Dendritic cell treated with granulocyte-macrophage colony-stimulating factor and Interleukin-4, amounts not matched to agents 40 ng/mL and 50 ng/mL, for 4 days (primary cell): ENCODE measurements around the gene EXOC3.
"Not testable (repeated sequence)": the region's sequence is repeated elsewhere in the genome, so short reads cannot be mapped to it uniquely, and the experiment has no call there.

Source experiments
- H3K27ac Mint-ChIP-seq: one replicate; pipeline ENCODE4 v1.8.0; 2022; ENCODE audit warnings: mild to moderate bottlenecking, mixed read lengths
- H3K27me3 Mint-ChIP-seq: one replicate; pipeline ENCODE4 v1.8.0; 2022; ENCODE audit warnings: mild to moderate bottlenecking, mixed read lengths
- H3K36me3 Mint-ChIP-seq: one replicate; pipeline ENCODE4 v1.8.0; 2022; ENCODE audit warnings: low read depth, mixed read lengths
- H3K4me1 Mint-ChIP-seq: one replicate; pipeline ENCODE4 v1.8.0; 2022; ENCODE audit warnings: low read depth, mixed read lengths
- H3K4me3 Mint-ChIP-seq: one replicate; pipeline ENCODE4 v1.8.0; 2022; ENCODE audit warnings: mild to moderate bottlenecking, moderate library complexity, mixed read lengths
- H3K9me3 Mint-ChIP-seq: one replicate; pipeline ENCODE4 v1.8.0; 2022; ENCODE audit warnings: mixed read lengths
- intact Hi-C: fragments of 100-400 bp; cut with micrococcal nuclease; formaldehyde crosslinking; loops from one replicate; pipeline ENCODE4 v1.15.0; 2022

EXOC3 gene

GRCh38 chr5:497090-497700, 54.2 kb downstream of the EXOC3 start:
- intact Hi-C loops = no loop called here
- Mint-ChIP-seq H3K27me3 (peaks cover 90% of the 10 kb centered on the region), H3K36me3 (no peaks in the 10 kb centered on the region), H3K4me3 (no peak overlapping the region), H3K4me1 (no peaks in the 10 kb centered on the region), H3K27ac (no peak overlapping the region), H3K9me3 (no peaks in the 10 kb centered on the region)

DNA sequence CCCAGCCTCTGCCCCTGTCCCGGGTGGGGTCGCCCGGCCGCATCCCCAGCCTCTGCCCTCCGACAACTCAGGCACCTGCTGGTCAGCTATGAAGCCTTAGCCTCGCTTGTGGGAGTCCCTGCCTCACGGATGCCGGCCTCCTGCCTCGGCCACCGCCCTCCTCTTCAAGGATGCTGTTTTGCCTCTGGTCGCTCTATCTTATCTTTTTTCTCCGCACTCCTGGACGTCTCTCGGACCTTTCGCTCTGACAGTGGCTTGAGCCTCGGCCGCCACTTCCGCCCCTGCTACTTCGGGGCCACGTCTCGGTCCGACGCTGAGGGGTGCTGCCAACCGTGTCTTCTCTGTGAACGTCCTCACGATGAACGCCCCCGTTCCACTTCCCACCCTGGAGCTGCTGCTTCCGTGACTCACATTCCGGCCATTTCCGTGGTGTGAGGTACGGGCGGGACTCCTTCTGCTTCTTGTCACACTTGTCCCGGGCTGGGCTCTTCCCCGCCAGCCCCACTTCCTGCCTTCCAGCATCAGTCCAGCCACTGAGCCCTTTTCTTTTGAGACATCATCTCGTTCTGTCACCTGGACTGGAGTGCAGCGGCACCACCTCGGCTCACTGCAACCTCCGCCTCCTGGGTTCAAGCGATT, 55.0 kb downstream of the EXOC3 start:
- Mint-ChIP-seq H3K4me3 (no peak overlapping the region), H3K4me1 (no peaks in the 10 kb centered on the region), H3K27me3 (peaks cover 91% of the 10 kb centered on the region), H3K27ac (no peak overlapping the region), H3K36me3 (no peaks in the 10 kb centered on the region), H3K9me3 (no peaks in the 10 kb centered on the region)
- intact Hi-C loops = no loop called here

GRCh38 chr5:499233-500209, 56.5 kb downstream of the EXOC3 start:
- no peak overlapping the region for H3K27ac Mint-ChIP-seq
- H3K9me3 Mint-ChIP-seq = no peaks in the 10 kb centered on the region
- intact Hi-C loops = no loop called here
- no peaks in the 10 kb centered on the region for H3K36me3 Mint-ChIP-seq
- peaks cover 91% of the 10 kb centered on the region for H3K27me3 Mint-ChIP-seq
- H3K4me3 Mint-ChIP-seq = no peak overlapping the region
- no peaks in the 10 kb centered on the region for H3K4me1 Mint-ChIP-seq

GRCh38 chr5:500491-500890, 57.5 kb downstream of the EXOC3 start:
- Mint-ChIP-seq H3K27me3 (peaks cover 91% of the 10 kb centered on the region), H3K9me3 (no peaks in the 10 kb centered on the region), H3K4me3 (no peak overlapping the region), H3K4me1 (no peaks in the 10 kb centered on the region), H3K36me3 (no peaks in the 10 kb centered on the region), H3K27ac (no peak overlapping the region)
- intact Hi-C loops = no loop called here

DNA sequence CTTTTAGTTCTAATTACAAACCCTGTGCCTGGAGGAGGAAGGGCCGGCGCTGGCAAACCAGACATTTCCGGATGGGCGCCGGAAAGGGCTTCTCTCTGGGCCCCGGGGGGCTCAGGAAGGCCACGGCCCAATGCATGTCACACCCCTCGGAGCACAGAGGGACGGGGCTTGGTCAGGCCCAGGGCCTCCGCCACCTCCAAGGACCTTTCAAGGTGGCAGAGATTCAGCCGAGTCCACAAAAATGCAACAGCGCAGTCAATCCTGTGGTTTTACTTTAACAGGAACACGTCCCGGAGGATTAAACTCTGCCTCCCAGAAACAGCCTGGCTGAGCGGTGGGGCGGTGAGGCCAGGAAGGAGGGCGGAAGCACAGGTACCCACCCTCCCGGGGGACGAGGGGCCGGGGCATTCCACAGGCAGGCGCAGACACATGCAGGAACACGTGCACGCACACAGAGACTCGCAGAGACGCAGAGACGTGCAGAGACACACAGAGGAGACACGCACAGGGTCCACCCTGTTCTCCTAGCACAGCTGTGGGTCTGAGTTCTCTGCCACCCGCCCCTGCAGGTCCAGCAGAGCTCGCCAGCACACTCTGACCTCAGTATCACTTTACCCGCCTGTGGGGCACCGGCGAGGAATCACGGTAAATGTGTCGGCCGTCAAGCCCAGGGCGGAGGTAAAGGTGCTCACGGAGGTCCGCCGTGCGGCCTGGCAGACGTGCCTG, 58.3 kb downstream of the EXOC3 start:
- no peaks in the 10 kb centered on the region for H3K36me3 Mint-ChIP-seq
- H3K4me1 Mint-ChIP-seq = no peaks in the 10 kb centered on the region
- intact Hi-C loops = no loop called here

GRCh38 chr5:501831-502184, 58.8 kb downstream of the EXOC3 start:
- no peaks in the 10 kb centered on the region for H3K9me3 Mint-ChIP-seq
- no peaks in the 10 kb centered on the region for H3K36me3 Mint-ChIP-seq
- peaks cover 91% of the 10 kb centered on the region for H3K27me3 Mint-ChIP-seq
- H3K4me3 Mint-ChIP-seq = no peak overlapping the region
- intact Hi-C loops = no loop called here
- H3K4me1 Mint-ChIP-seq = no peaks in the 10 kb centered on the region
- no peak overlapping the region for H3K27ac Mint-ChIP-seq

More for the DNA sequence above, 58.3 kb downstream of the EXOC3 start:
- H3K27me3 Mint-ChIP-seq = peaks cover 91% of the 10 kb centered on the region
- H3K27ac Mint-ChIP-seq = no peak overlapping the region
- H3K4me3 Mint-ChIP-seq = no peak overlapping the region
- no peaks in the 10 kb centered on the region for H3K9me3 Mint-ChIP-seq

- Mint-ChIP-seq H3K36me3 (no peaks in the 10 kb centered on the region), H3K27ac (no peak overlapping the region), H3K9me3 (no peaks in the 10 kb centered on the region), H3K4me1 (no peaks in the 10 kb centered on the region), H3K27me3 (peaks cover 88% of the 10 kb centered on the region), H3K4me3 (no peak overlapping the region)
- intact Hi-C loops = no loop called here
Observed at GRCh38 chr5:502325-503079, 59.5 kb downstream of the EXOC3 start.

DNA sequence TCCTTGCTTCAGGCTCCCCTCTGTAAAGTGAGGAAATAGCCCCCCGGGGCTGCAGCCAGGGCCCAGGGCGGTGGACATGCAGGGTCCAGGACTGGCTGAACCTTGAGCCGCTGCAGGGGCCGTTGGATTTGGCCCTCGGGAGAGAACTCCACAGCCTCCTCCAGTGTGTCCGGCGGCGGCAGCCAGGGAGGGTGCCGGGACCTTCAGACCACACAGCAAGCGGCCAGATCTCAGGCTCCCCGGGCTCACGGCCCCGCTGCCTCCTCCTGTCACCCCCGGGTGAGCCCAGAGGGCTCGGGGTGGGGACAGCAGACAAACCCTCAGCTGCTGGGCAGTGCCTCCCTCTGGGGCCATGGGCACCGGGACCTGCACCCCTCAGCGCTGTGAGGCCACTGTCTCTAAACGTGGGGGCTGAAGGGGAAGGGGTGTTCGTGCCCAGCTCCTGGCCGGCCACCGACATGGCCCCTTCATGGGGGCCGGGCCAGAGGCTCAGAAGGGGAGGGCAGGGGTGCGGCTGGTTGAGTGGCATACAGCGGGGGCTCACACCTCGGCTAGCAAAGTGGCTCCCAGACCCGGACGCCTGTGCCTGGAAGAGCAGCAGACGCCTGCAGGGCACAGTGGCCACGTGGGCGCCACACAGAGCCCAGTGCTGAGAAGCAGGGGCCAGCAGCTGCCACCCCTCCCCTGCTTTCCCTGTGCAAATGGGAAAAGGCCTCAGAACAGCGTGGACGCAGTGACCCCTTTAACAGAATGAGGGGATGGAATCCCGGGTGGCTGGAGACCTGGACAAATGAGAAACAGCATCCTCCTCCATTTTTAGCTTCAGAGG, 61.6 kb downstream of the EXOC3 start:
- peaks cover 86% of the 10 kb centered on the region for H3K27me3 Mint-ChIP-seq
- no peaks in the 10 kb centered on the region for H3K36me3 Mint-ChIP-seq
- no peak overlapping the region for H3K4me3 Mint-ChIP-seq
- H3K4me1 Mint-ChIP-seq = no peaks in the 10 kb centered on the region
- H3K27ac Mint-ChIP-seq = no peak overlapping the region
- intact Hi-C loops = no loop called here
- H3K9me3 Mint-ChIP-seq = peaks cover 7% of the 10 kb centered on the region

- Mint-ChIP-seq H3K36me3 (no peaks in the 10 kb centered on the region), H3K27ac (no peak overlapping the region), H3K27me3 (peaks cover 86% of the 10 kb centered on the region), H3K4me3 (no peak overlapping the region), H3K4me1 (no peaks in the 10 kb centered on the region), H3K9me3 (peaks cover 7% of the 10 kb centered on the region)
- intact Hi-C loops = no loop called here
Observed at GRCh38 chr5:505951-506525, 63.1 kb downstream of the EXOC3 start.

DNA sequence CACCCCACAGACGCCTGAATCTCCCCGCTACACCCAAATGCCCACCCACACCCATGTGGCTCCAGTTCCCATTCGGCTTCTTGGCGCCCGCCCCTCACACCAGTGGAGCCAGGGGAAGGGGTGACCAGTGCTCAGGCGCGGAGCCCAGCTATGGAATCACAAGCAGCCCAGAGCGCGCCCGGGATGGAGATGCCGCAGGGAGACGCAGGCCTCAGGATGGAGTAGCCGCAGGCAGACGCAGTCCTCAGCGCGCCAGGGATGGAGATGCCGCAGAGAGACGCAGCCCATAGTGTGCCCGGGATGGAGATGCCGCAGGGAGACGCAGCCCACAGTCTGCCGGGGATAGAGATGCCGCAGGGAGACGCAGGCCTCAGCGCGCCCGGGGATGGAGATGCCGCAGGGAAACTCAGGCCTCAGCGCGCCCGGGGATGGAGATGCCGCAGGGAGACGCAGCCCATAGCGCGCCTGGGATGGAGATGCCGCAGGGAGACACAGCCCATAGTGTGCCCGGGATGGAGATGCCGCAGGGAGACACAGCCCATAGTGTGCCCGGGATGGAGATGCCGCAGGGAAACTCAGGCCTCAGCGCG, 65.1 kb downstream of the EXOC3 start:
- H3K36me3 Mint-ChIP-seq, intact Hi-C loops: not testable (repeated sequence)

GRCh38 chr5:509611-510185, 66.7 kb downstream of the EXOC3 start:
- Mint-ChIP-seq H3K27ac (no peak overlapping the region), H3K4me1 (peaks cover 12% of the 10 kb centered on the region), H3K9me3 (peaks cover 7% of the 10 kb centered on the region), H3K4me3 (no peak overlapping the region), H3K36me3 (no peaks in the 10 kb centered on the region), H3K27me3 (peaks cover 81% of the 10 kb centered on the region)
- intact Hi-C loops = no loop called here

More for the DNA sequence above, 65.1 kb downstream of the EXOC3 start:
- not testable (repeated sequence) for H3K27ac Mint-ChIP-seq, H3K4me1 Mint-ChIP-seq, H3K4me3 Mint-ChIP-seq, H3K9me3 Mint-ChIP-seq
- peaks cover 81% of the 10 kb centered on the region for H3K27me3 Mint-ChIP-seq

DNA sequence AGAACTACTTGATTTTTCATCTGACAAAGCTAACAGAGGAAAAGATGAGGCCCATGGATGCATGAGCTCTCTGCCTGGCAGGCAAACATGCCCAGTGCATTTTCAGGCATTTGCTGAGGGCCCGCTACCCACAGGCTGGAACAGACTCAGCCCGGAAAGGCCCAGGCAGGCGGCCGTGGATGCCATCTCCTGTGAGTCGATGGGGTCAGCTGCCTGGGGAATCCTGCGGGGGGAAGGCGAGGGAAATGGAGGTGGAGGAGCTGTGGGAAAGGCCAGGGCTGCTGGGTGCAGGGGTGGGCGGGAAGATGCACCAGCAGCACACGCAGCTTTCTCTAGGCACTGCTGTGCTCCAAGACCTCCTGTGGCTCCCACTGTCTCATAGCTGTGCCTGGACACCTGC, 67.5 kb downstream of the EXOC3 start:
- Mint-ChIP-seq H3K4me3 (no peak overlapping the region), H3K27ac (no peak overlapping the region), H3K27me3 (peaks cover 85% of the 10 kb centered on the region), H3K36me3 (no peaks in the 10 kb centered on the region), H3K4me1 (peaks cover 20% of the 10 kb centered on the region), H3K9me3 (peaks cover 7% of the 10 kb centered on the region)
- intact Hi-C loops = no loop called here
